Mesenchymal stem cell (in vitro differentiated cells and primary cell): ENCODE measurements around the gene PTGER4.

ENCODE experiments used
- DNase-seq: peaks from one replicate; pipeline ENCODE4 v3.0.0-alpha.2; 2013
- H2AFZ ChIP-seq: one replicate; pipeline ENCODE4 v1.6.1; 2013; ENCODE audit warnings: low read depth, mild to moderate bottlenecking, control low read depth, inconsistent platforms, low read length, moderate library complexity
- H2AK5ac ChIP-seq: 2 replicates; pipeline ENCODE4 v1.6.1; 2013; ENCODE audit warnings: low read length, moderate library complexity, mild to moderate bottlenecking, inconsistent platforms; ENCODE audit not compliant: severe bottlenecking
- H2BK120ac ChIP-seq: one replicate; pipeline ENCODE4 v1.6.1; 2013; ENCODE audit warnings: low read depth, mild to moderate bottlenecking, inconsistent platforms, low read length, moderate library complexity
- H2BK12ac ChIP-seq, 2 experiments: one replicate each; pipeline ENCODE4 v1.6.1; 2013; ENCODE audit warnings: inconsistent platforms in 2 of 2, low read length in 2 of 2, mild to moderate bottlenecking in 2 of 2, moderate library complexity in 2 of 2, control low read depth in 1 of 2
- H2BK15ac ChIP-seq: one replicate; pipeline ENCODE4 v1.6.1; 2013; ENCODE audit warnings: mild to moderate bottlenecking, low read depth, inconsistent platforms; ENCODE audit not compliant: poor library complexity, severe bottlenecking
- H2BK5ac ChIP-seq: 2 replicates; pipeline ENCODE4 v1.6.1; 2013; ENCODE audit warnings: low read depth, mild to moderate bottlenecking, low read length, control low read depth, inconsistent platforms; ENCODE audit not compliant: poor library complexity, severe bottlenecking
- H3K14ac ChIP-seq, 2 experiments: one replicate each; pipeline ENCODE4 v1.6.1; 2013; ENCODE audit warnings: inconsistent platforms in 2 of 2, low read length in 2 of 2, control low read depth in 1 of 2, mild to moderate bottlenecking in 1 of 2, moderate library complexity in 1 of 2
- H3K18ac ChIP-seq, 2 experiments: one replicate each; pipeline ENCODE4 v1.6.1; 2013; ENCODE audit warnings: inconsistent platforms in 2 of 2, low read length in 2 of 2, control low read depth in 1 of 2, low read depth in 1 of 2, mild to moderate bottlenecking in 1 of 2
- H3K23ac ChIP-seq, 2 experiments: one replicate each; pipeline ENCODE4 v1.6.1; 2013; ENCODE audit warnings: inconsistent platforms in 2 of 2, low read length in 2 of 2, mild to moderate bottlenecking in 2 of 2, moderate library complexity in 2 of 2, control low read depth in 1 of 2
- H3K27ac ChIP-seq: 2 replicates; pipeline ENCODE4 v1.5.1; 2013; ENCODE audit warnings: mild to moderate bottlenecking, moderate library complexity, low read length, control low read depth, inconsistent platforms; ENCODE audit not compliant: poor library complexity, severe bottlenecking
- H3K27me3 ChIP-seq, 2 experiments: 2 replicates each; pipeline versions ENCODE4 v1.6.1 to v1.7.0; 2013; ENCODE audit warnings: low read length in 2 of 2, mild to moderate bottlenecking in 2 of 2, moderate library complexity in 2 of 2, control low read depth in 1 of 2, inconsistent platforms in 1 of 2; ENCODE audit not compliant: control insufficient read depth in 1 of 2, insufficient read depth in 1 of 2
- H3K36me3 ChIP-seq, 2 experiments: 2 replicates each; pipeline versions ENCODE4 v1.6.1 to v1.7.0; 2013; ENCODE audit warnings: low read length in 2 of 2, control low read depth in 1 of 2, inconsistent platforms in 1 of 2, low read depth in 1 of 2, mild to moderate bottlenecking in 1 of 2; ENCODE audit not compliant: insufficient read depth in 2 of 2, control insufficient read depth in 1 of 2
- H3K4ac ChIP-seq, 2 experiments: one replicate each; pipeline ENCODE4 v1.6.1; 2013; ENCODE audit warnings: inconsistent platforms in 2 of 2, low read length in 2 of 2, mild to moderate bottlenecking in 2 of 2, moderate library complexity in 2 of 2, control low read depth in 1 of 2, low read depth in 1 of 2
- H3K4me1 ChIP-seq: 2 replicates; pipeline ENCODE4 v1.6.1; 2013; ENCODE audit warnings: low read depth, low read length, control low read depth; ENCODE audit not compliant: control insufficient read depth, insufficient read depth
- H3K4me2 ChIP-seq: 2 replicates; pipeline ENCODE4 v1.6.1; 2013; ENCODE audit warnings: low read length, mild to moderate bottlenecking, inconsistent platforms; ENCODE audit not compliant: poor library complexity, severe bottlenecking
- H3K4me3 ChIP-seq, 2 experiments: 2 replicates each; pipeline versions ENCODE4 v1.5.1 to v1.7.0; 2013; ENCODE audit warnings: low read length in 2 of 2, mild to moderate bottlenecking in 2 of 2, control low read depth in 1 of 2, low read depth in 1 of 2; ENCODE audit not compliant: insufficient read depth in 1 of 2
- H3K79me1 ChIP-seq: replicated peaks from 2 replicates; pipeline ENCODE4 v1.6.1; 2013; ENCODE audit warnings: mild to moderate bottlenecking, control low read depth, low read length, inconsistent platforms; ENCODE audit not compliant: poor library complexity, severe bottlenecking
- H3K9ac ChIP-seq: 2 replicates; pipeline ENCODE4 v1.7.0; 2013; ENCODE audit warnings: mild to moderate bottlenecking, low read length, moderate library complexity
- H3K9me3 ChIP-seq: 2 replicates; pipeline ENCODE4 v1.7.0; 2013; ENCODE audit warnings: mild to moderate bottlenecking, low read length; ENCODE audit not compliant: control insufficient read depth
- H4K8ac ChIP-seq: one replicate; pipeline ENCODE4 v1.6.1; 2013; ENCODE audit warnings: inconsistent platforms, mild to moderate bottlenecking, low read length, moderate library complexity
- H4K91ac ChIP-seq: one replicate; pipeline ENCODE4 v1.6.1; 2013; ENCODE audit warnings: mild to moderate bottlenecking, low read length, inconsistent platforms
- WGBS: methylation state at CpG from one replicate; pipeline ENCODE4 v1.1.7; 2013; ENCODE audit warnings: mixed read lengths; 5-methylcytosine and 5-hydroxymethylcytosine counted together

Gene PTGER4

GRCh38 chr5:40716000-40716399 is 36.3 kb downstream of the PTGER4 start:
- Histone ChIP-seq H3K23ac (no peak overlapping the region), H3K4me2 (no peak overlapping the region), H3K79me1 (peaks cover 12% of the 10 kb centered on the region), H2BK5ac (no peak overlapping the region), H2BK12ac (no peak overlapping the region), H2BK15ac (no peak overlapping the region), H2AK5ac (no peak overlapping the region), H4K8ac (no peak overlapping the region), H3K4me1 (no peaks in the 10 kb centered on the region), H3K36me3 (peaks cover 0 to 2% of the 10 kb centered on the region in 2 experiments), H3K14ac (no peak overlapping the region), H3K9me3 (no peaks in the 10 kb centered on the region), H3K4me3 (no peak overlapping the region), H2AFZ (no peak overlapping the region), H3K27ac (no peak overlapping the region), H2BK120ac (no peak overlapping the region), H3K18ac (no peak overlapping the region), H3K4ac (no peak overlapping the region), H4K91ac (no peak overlapping the region), H3K9ac (no peak overlapping the region), H3K27me3 (no peaks in the 10 kb centered on the region)
- DNase-seq = no peak
- WGBS = 48% methylated on average over 2 of the region's 2 CpGs

DNA sequence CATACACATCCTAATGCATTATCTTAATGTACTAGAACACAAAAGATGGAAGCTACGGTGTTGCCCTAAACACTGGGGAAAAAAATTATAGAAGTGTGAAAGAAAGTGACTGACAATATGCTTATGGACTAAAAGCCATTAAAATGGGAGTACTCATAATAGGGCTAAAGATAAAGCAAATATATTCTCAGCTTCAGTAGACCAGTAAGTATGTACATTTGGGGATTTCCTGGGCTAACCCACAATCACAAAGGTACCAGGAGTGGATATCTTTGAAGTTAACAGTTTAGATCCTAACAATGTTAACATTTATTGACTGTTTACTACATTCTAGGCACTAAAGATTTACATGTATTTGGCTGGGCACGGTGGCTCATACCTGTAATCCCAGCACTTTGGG is 36.9 kb downstream of the PTGER4 start:
- no peak overlapping the region for H4K8ac ChIP-seq
- no peak overlapping the region for H3K4ac ChIP-seq
- no peak overlapping the region for H2AFZ ChIP-seq
- H3K79me1 ChIP-seq = peaks cover 13% of the 10 kb centered on the region
- H2AK5ac ChIP-seq = no peak overlapping the region
- no peak overlapping the region for H3K23ac ChIP-seq
- WGBS = 82% methylated on average over 2 of the region's 2 CpGs
- H3K4me3 ChIP-seq = no peak overlapping the region
- no peak overlapping the region for H2BK15ac ChIP-seq
- H3K4me1 ChIP-seq = no peaks in the 10 kb centered on the region
- H3K9ac ChIP-seq = no peak overlapping the region
- H2BK5ac ChIP-seq = no peak overlapping the region
- no peak overlapping the region for H3K14ac ChIP-seq
- H3K18ac ChIP-seq = no peak overlapping the region
- H2BK12ac ChIP-seq = no peak overlapping the region
- peaks cover 0 to 3% of the 10 kb centered on the region in 2 experiments for H3K36me3 ChIP-seq
- no peak overlapping the region for H4K91ac ChIP-seq
- H3K9me3 ChIP-seq = no peaks in the 10 kb centered on the region
- H2BK120ac ChIP-seq = no peak overlapping the region
- no peak overlapping the region for H3K27ac ChIP-seq
- no peaks in the 10 kb centered on the region for H3K27me3 ChIP-seq
- H3K4me2 ChIP-seq = no peak overlapping the region
- DNase-seq = no peak

- H2BK15ac ChIP-seq = no peak overlapping the region
- peaks cover 0 to 7% of the 10 kb centered on the region in 2 experiments for H3K36me3 ChIP-seq
- H3K18ac ChIP-seq = no peak overlapping the region
- H2BK12ac ChIP-seq = no peak overlapping the region
- no peak overlapping the region for H3K14ac ChIP-seq
- H3K23ac ChIP-seq = no peak overlapping the region
- H3K9me3 ChIP-seq = no peaks in the 10 kb centered on the region
- no peak overlapping the region for H2BK5ac ChIP-seq
- H3K4me3 ChIP-seq = no peak overlapping the region
- no peak overlapping the region for H4K8ac ChIP-seq
- no peak overlapping the region for H3K27ac ChIP-seq
- no peak overlapping the region for H4K91ac ChIP-seq
- H3K4ac ChIP-seq = no peak overlapping the region
- no peak overlapping the region for H2BK120ac ChIP-seq
- no peak overlapping the region for H2AK5ac ChIP-seq
- no peak overlapping the region for H2AFZ ChIP-seq
- H3K4me2 ChIP-seq = no peak overlapping the region
- no peaks in the 10 kb centered on the region for H3K4me1 ChIP-seq
- H3K79me1 ChIP-seq = peaks cover 11% of the 10 kb centered on the region
- peak; percentile 30 for DNase-seq
- H3K9ac ChIP-seq = peak overlapping the region; percentile 30
- H3K27me3 ChIP-seq = no peaks in the 10 kb centered on the region
Measured at GRCh38 chr5:40717281-40717680, 37.6 kb downstream of the PTGER4 start.

- no peak overlapping the region for H3K14ac ChIP-seq
- no peak for DNase-seq
- H2BK15ac ChIP-seq = no peak overlapping the region
- H3K23ac ChIP-seq = no peak overlapping the region
- H3K4me3 ChIP-seq = no peak overlapping the region
- no peak overlapping the region for H3K9ac ChIP-seq
- H3K36me3 ChIP-seq = peaks cover 0 to 15% of the 10 kb centered on the region in 2 experiments
- H3K4ac ChIP-seq = no peak overlapping the region
- no peak overlapping the region for H2AFZ ChIP-seq
- peaks cover 7% of the 10 kb centered on the region for H3K79me1 ChIP-seq
- H3K4me1 ChIP-seq = no peaks in the 10 kb centered on the region
- H3K18ac ChIP-seq = no peak overlapping the region
- H2AK5ac ChIP-seq = no peak overlapping the region
- no peak overlapping the region for H4K91ac ChIP-seq
- H2BK5ac ChIP-seq = no peak overlapping the region
- no peak overlapping the region for H3K4me2 ChIP-seq
- H2BK12ac ChIP-seq = no peak overlapping the region
- no peak overlapping the region for H2BK120ac ChIP-seq
- H3K27ac ChIP-seq = no peak overlapping the region
- H3K27me3 ChIP-seq = no peaks in the 10 kb centered on the region
- H4K8ac ChIP-seq = no peak overlapping the region
- H3K9me3 ChIP-seq = no peaks in the 10 kb centered on the region
Measured at GRCh38 chr5:40720069-40720468, 40.4 kb downstream of the PTGER4 start.
